Activated CD4-positive, alpha-beta T cell treated with anti-CD3 and anti-CD28 coated beads, Interleukin-2, Interleukin-4, amounts not matched to agents 100 ng/mL and 50 ng/mL, durations not matched to agents 16 hours and 8 hours (primary cell): ENCODE data around the gene PPP4C.

Experiments used
- DNase-seq: peaks from one replicate; pipeline ENCODE4 v3.0.0-alpha.2; 2020; ENCODE audit warnings: low spot score

PPP4C gene

DNA sequence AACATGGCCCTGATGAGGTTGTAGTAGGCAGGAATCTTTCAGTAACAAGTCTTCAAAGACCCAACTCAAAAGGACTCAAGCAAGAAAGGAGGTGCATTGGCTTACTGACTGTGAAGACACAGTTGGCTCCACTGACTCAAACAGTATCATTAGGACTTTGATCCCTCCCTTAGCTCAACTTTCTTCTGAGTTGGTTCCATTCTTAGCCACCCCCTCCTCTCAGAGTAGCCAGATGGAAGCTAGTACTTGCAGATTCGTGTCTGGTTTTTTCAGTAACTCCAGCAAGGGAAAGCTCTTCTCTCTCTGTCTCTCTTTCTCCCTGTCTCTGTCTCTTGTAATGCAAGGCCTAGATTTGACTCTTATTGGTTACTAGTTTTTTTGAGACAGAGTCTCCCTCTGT, 52.2 kb downstream of the PPP4C start:
- DNase-seq: no peak

DNA sequence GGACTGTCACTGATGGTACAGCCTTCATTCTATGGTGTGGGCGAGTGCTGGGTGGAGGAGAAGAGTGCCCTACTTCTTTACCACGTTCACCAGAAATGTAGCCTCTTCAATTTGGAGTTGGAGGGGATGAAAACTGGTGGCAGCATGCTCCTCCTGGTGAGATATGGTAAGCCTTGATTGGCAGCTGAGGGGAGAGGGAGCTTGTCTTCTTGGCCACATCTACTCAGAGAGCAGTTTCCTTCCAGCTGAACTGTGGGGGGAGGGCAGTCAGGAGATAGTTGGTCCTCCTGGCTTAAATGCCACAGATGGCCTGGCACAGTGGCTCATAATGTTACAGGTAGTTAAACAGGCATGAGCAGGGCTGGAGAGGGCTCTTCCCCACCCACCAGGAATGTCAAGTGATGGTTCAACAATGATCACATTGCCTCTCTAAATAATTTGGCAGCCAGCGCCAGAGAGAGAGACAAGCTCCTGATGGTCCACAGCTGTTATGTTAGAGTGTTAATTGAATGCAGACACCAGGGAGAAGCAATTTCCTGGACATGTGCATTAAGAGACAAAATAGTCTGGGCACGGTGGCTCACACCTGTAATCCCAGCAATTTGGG, 56.2 kb downstream of the PPP4C start:
- DNase-seq: no peak

DNA sequence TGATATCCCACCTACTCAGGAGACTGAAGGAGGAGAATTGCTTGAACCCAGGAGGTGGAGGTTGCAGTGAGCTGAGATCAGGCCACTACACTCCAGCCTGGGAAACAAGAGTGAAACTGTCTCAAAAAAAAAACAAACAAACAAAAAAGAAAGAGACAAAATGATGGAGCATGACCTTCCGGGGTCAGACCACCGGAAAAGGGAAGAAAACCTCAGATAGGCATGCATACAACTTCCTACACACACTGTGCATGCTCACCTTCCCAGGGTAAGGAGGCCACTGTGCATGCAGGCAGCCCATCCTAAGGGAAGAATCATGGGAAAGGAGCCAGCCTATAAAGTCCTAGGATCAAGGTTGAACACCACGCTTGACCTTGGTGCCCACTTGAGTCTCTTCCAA, 56.8 kb downstream of the PPP4C start:
- no peak for DNase-seq
